ENCODE measurements around the gene KIF2A. TPM values are rescaled to one million over a fixed set of nuclear protein-coding genes. Genes with fewer than 3 reads are reported as not detected.

KIF2A gene
- polyA plus RNA-seq: 67.9 and 86.7 TPM in 2 replicates

DNA sequence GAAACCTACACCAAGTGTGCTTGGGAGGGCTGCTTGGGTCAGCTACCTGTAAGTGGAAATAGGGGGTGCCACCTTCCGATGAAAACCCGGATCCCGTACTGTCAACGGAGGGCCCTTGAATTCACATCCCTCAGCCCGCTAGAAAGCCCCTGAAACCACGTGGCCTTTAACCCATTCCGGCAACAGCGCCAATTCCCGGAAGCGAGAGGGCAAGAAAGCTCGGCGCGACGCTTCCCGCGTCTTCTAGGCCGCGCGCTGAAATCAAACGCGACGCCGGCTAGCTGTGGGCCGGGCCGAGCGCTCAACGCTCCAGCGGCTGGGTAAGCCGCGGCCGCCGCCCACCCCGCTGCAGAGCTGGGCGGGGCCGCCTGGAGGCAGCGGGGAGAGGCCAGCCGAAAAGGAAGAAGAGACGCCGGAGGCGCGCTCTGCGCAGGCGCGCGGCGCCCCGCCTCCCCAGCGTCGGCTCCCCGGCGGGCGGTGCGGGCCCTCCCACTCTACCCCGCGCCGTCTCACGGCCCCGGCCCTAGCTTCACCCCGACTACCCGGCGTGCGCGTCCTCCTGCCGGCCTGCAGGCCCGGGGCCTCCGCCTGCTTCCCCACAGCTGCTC lies at the start of gene KIF2A:
Gene KIF2A (plus strand): TSS at position 492 of the 608 bp plus-strand sequence. CDS start 267 bp downstream, outside the sequence.

DNA sequence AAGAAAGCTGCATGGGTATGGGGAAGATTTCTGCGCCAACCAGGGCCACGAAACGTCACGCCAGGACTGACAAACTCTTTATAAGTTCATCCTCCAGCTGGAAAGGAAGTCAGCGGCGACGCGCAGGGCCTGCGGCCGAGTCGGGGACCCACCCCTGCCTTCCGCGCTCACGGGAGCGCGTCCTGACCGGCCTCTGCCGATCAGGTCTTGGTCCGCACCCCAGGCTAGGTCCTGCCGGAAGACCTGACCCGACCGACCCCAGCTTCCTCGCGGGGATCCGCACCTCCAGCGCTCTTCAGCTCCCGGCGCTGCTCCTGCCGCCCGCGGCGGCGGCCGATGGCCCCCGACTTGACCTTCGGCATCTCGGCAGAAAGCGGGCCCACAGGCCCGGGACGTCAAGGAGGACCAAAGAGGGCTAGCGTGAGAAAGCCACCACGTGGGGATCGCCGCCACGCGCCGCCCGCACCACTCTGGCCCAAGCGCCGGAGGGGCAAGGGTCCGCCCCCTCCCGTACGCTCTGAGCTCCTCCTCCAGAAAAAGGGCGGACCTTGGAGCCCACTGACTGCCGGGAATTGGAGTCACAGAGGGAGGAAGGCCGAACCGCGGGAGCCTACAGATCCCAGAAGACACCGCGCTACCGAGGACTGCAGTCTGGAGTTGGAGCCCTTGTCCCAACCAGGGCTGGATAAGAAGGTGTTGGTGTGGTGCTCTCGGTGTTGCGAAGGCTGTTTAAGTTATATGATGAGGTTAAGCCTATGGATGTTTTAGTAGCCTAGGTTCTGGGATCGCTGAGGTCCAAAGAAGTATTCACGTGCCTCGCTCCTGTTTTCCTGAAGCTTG lies 97.6 kb downstream of the KIF2A start, which contains the start of gene DIMT1:
Gene DIMT1 (minus strand): TSS at position 495 of the 840 bp plus-strand sequence. CDS start 133 bp downstream, at position 362.

GRCh38 chr5:62412549-62413329 lies 106.7 kb downstream of the KIF2A start, which contains the start of gene IPO11:
IPO11 (plus strand) TSS chr5:62412763; CDS start chr5:62437280, 24,517 bp downstream.

Other genes with a start within 250 kb of the KIF2A start
- 62.4 and 65.7 TPM in 2 replicates for gene DIMT1, start 97.7 kb downstream of the KIF2A start, polyA plus RNA-seq
- gene IPO11, start 106.6 kb downstream of the KIF2A start, polyA plus RNA-seq: 24.7 and 28.1 TPM in 2 replicates